Stomach smooth muscle (tissue), 2 donors: ENCODE data around the gene APBB2.

Experiments used
- H3K27ac ChIP-seq: one replicate; pipeline ENCODE4 v1.7.0; 2013; ENCODE audit warnings: mild to moderate bottlenecking, low read length, inconsistent platforms
- H3K27me3 ChIP-seq, 2 donors: one replicate each; pipeline ENCODE4 v1.7.0; 2013; ENCODE audit warnings: low read length in 2 of 2; ENCODE audit not compliant: insufficient read depth in 2 of 2, control insufficient read depth in 1 of 2
- H3K36me3 ChIP-seq, 2 donors: one replicate each; pipeline ENCODE4 v1.7.0; 2013; ENCODE audit warnings: low read length in 2 of 2; ENCODE audit not compliant: control insufficient read depth in 2 of 2, insufficient read depth in 2 of 2
- H3K4me1 ChIP-seq: one replicate; pipeline ENCODE4 v1.7.0; 2013; ENCODE audit warnings: low read length; ENCODE audit not compliant: control insufficient read depth, insufficient read depth
- H3K4me3 ChIP-seq, 2 donors: one replicate each; pipeline ENCODE4 v1.7.0; 2013; ENCODE audit warnings: low read length in 2 of 2
- H3K9ac ChIP-seq, 2 donors: one replicate each; pipeline ENCODE4 v1.7.0; 2013; ENCODE audit warnings: low read length in 2 of 2, mild to moderate bottlenecking in 1 of 2
- H3K9me3 ChIP-seq, 2 donors: one replicate each; pipeline ENCODE4 v1.7.0; 2013; ENCODE audit warnings: low read length in 2 of 2; ENCODE audit not compliant: control insufficient read depth in 2 of 2
- donor health status: healthy.
- donor health status: Pancreatic carcinoma.

The APBB2 gene

DNA sequence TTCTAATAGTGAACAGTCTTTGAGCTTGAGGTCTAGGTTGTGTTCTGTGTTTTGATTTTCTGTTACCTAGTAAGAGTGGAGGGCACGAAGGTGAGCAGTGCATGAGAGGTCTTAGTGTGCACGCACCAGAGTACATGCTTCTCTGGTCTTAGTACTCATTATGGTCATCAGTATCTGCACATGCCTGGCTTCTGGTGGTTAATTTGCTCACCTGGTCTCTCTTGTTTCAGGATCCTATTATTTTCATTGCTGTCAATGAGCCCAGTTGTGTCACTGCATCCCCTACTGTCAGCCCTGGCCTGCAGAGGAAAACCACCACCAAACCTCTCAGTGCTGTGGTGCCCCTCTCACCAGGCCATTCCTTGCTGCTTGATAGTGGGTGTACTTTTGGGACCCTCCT, 409.7 kb downstream of the APBB2 start:
- Histone ChIP-seq H3K4me3 (no peak overlapping the region), H3K36me3 (no peaks in the 10 kb centered on the region), H3K27ac (no peak overlapping the region), H3K9ac (no peak overlapping the region), H3K27me3 (no peaks in the 10 kb centered on the region), H3K9me3 (no peaks in the 10 kb centered on the region), H3K4me1 (no peaks in the 10 kb centered on the region)

DNA sequence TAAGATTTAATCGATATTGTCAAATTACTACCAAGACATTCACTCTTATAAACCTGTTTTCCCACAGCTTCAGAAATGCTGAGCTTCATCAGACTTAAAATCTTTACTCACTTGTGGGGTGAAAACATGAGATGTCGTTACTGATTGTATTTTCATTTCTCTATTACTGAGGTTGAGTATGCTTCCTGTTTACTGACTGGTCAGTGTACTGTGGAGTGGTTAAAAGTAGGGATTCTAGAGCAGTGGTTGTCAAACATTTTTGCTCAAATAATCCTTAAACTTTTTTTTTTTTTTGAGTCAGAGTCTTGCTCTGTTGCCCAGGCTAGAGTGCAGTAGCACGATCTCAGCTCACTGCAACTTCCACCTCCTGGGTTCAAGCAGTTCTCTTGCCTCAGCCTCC, 414.3 kb downstream of the APBB2 start:
- Histone ChIP-seq H3K27ac (no peak overlapping the region), H3K9ac (no peak overlapping the region), H3K27me3 (no peaks in the 10 kb centered on the region), H3K4me1 (no peaks in the 10 kb centered on the region), H3K9me3 (no peaks in the 10 kb centered on the region), H3K36me3 (no peaks in the 10 kb centered on the region), H3K4me3 (no peak overlapping the region)

- Histone ChIP-seq H3K4me3 (no peak overlapping the region), H3K9me3 (no peaks in the 10 kb centered on the region), H3K27ac (no peak overlapping the region), H3K4me1 (no peaks in the 10 kb centered on the region), H3K27me3 (no peaks in the 10 kb centered on the region), H3K9ac (no peak overlapping the region), H3K36me3 (no peaks in the 10 kb centered on the region)
These were observed 424.6 kb downstream of the APBB2 start for GRCh38 chr4:40789771-40790170.

GRCh38 chr4:40789031-40789430, 425.3 kb downstream of the APBB2 start:
- Histone ChIP-seq H3K36me3 (no peaks in the 10 kb centered on the region), H3K27me3 (no peaks in the 10 kb centered on the region), H3K4me3 (no peak overlapping the region), H3K4me1 (no peaks in the 10 kb centered on the region), H3K27ac (no peak overlapping the region), H3K9ac (no peak overlapping the region), H3K9me3 (no peaks in the 10 kb centered on the region)

DNA sequence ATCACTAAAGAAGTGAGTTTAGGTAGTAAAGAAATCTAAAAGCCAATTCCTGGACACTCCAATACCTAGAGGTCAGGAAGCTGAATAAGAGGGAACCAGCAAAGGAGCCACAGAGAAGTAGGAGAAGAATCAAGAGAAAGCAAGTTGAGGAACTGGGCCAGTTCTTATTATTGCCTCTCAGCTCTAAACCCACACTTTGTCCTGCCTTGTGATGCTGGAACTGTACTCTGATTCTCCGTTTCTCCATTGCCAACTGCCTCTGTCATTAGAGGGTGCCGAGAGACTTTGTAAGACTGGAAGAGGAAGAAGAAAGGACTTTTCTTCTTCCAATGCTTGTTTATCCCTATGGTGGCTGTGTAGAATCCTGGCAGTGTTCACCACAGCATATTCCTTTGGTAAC, 426.0 kb downstream of the APBB2 start:
- Histone ChIP-seq H3K9ac (no peak overlapping the region), H3K9me3 (no peaks in the 10 kb centered on the region), H3K4me3 (no peak overlapping the region), H3K36me3 (no peaks in the 10 kb centered on the region), H3K4me1 (no peaks in the 10 kb centered on the region), H3K27me3 (no peaks in the 10 kb centered on the region), H3K27ac (no peak overlapping the region)

- no peaks in the 10 kb centered on the region for H3K9me3 ChIP-seq
- no peak overlapping the region for H3K9ac ChIP-seq
- H3K4me3 ChIP-seq = no peak overlapping the region
- H3K27ac ChIP-seq = no peak overlapping the region
- H3K4me1 ChIP-seq = no peaks in the 10 kb centered on the region
- H3K27me3 ChIP-seq = no peaks in the 10 kb centered on the region
- no peaks in the 10 kb centered on the region for H3K36me3 ChIP-seq
These were observed 428.6 kb downstream of the APBB2 start for GRCh38 chr4:40785727-40786126.

- Histone ChIP-seq H3K27ac (no peak overlapping the region), H3K27me3 (no peaks in the 10 kb centered on the region), H3K9ac (no peak overlapping the region), H3K36me3 (no peaks in the 10 kb centered on the region), H3K9me3 (peaks cover 0 to 4% of the 10 kb centered on the region in 2 donors), H3K4me3 (no peak overlapping the region), H3K4me1 (no peaks in the 10 kb centered on the region)
These were observed 431.5 kb downstream of the APBB2 start for GRCh38 chr4:40782876-40783275.

GRCh38 chr4:40778090-40778489, 436.3 kb downstream of the APBB2 start:
- Histone ChIP-seq H3K9me3 (peaks cover 0 to 4% of the 10 kb centered on the region in 2 donors), H3K36me3 (no peaks in the 10 kb centered on the region), H3K27me3 (no peaks in the 10 kb centered on the region), H3K4me1 (no peaks in the 10 kb centered on the region), H3K27ac (no peak overlapping the region), H3K9ac (no peak overlapping the region), H3K4me3 (no peak overlapping the region)

GRCh38 chr4:40769266-40769665, 445.1 kb downstream of the APBB2 start:
- Histone ChIP-seq H3K27me3 (no peaks in the 10 kb centered on the region), H3K36me3 (no peaks in the 10 kb centered on the region), H3K9ac (no peak overlapping the region), H3K9me3 (no peaks in the 10 kb centered on the region), H3K27ac (no peak overlapping the region), H3K4me3 (no peak overlapping the region), H3K4me1 (no peaks in the 10 kb centered on the region)

GRCh38 chr4:40763228-40763716, 451.1 kb downstream of the APBB2 start:
- H3K27ac ChIP-seq = no peak overlapping the region
- no peaks in the 10 kb centered on the region for H3K9me3 ChIP-seq
- H3K9ac ChIP-seq = no peak overlapping the region
- H3K36me3 ChIP-seq = no peaks in the 10 kb centered on the region
- H3K4me1 ChIP-seq = no peaks in the 10 kb centered on the region
- H3K4me3 ChIP-seq = no peak overlapping the region
- no peaks in the 10 kb centered on the region for H3K27me3 ChIP-seq
